ENCODE results near the gene DIAPH3. TPM values are rescaled to one million over a fixed set of nuclear protein-coding genes. Genes with fewer than 3 reads are reported as not detected.

Gene DIAPH3
- total and polyA plus RNA-seq, 7 donors: 0.16 to 3.8 (median 1.1) TPM; not detected in 1

DNA sequence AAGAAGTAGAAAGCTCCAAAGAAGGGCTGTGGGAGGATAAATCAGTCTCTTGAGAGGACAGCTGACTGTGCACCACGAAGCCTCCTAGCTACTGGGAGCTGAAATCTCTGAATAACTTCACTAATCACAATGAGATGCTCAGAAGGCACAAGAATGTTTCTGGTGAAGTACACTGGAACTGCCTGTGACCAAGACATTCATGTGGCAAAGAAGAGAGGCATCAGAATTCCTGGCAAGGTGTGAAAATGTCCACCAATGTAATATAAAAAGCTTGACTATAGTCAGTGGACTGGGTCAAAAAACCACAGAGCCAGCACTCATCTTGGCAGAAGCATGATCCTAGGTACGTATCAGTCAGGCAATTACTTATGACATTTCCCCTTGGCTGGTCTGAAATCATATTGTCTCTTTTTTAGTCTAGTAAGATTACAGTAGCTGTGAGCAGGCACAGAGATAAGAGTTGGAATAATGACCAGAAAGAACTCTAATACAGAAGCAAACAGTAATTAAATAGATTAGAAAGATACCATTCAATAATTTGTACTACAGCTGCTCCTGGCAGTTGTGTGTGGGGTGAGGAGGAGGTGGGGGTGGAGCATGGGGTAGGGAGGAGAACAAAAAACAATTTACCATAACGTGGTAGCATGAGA is 434.7 kb downstream of the DIAPH3 start:
- Histone ChIP-seq H3K36me3 (no peaks in the 10 kb centered on the region), H3K27me3 (no peaks in the 10 kb centered on the region), H3K4me3 (no peak overlapping the region), H3K9me3 (no peaks in the 10 kb centered on the region), H3K4me1 (no peaks in the 10 kb centered on the region), H3K27ac (no peak overlapping the region)
- intact Hi-C loops (cut with DNase I): no loop called here
- TF ChIP-seq, protein P1, sequence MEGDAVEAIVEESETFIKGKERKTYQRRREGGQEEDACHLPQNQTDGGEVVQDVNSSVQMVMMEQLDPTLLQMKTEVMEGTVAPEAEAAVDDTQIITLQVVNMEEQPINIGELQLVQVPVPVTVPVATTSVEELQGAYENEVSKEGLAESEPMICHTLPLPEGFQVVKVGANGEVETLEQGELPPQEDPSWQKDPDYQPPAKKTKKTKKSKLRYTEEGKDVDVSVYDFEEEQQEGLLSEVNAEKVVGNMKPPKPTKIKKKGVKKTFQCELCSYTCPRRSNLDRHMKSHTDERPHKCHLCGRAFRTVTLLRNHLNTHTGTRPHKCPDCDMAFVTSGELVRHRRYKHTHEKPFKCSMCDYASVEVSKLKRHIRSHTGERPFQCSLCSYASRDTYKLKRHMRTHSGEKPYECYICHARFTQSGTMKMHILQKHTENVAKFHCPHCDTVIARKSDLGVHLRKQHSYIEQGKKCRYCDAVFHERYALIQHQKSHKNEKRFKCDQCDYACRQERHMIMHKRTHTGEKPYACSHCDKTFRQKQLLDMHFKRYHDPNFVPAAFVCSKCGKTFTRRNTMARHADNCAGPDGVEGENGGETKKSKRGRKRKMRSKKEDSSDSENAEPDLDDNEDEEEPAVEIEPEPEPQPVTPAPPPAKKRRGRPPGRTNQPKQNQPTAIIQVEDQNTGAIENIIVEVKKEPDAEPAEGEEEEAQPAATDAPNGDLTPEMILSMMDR (IDR thresholded peaks at IDR 0.05): no peak
- no peak for TF ChIP-seq POLR2AphosphoS5 (IDR thresholded peaks at IDR 0.05)
- no peak for TF ChIP-seq EP300 (IDR thresholded peaks at IDR 0.05)
- TF ChIP-seq POLR2A (IDR thresholded peaks at IDR 0.05): no peak
- WGBS, 2 donors: 76 to 88% methylated on average over 3 of the region's 3 CpGs
- DNase-seq: no peak

- Histone ChIP-seq H3K9me3 (no peaks in the 10 kb centered on the region), H3K27ac (no peak overlapping the region), H3K36me3 (no peaks in the 10 kb centered on the region), H3K27me3 (no peaks in the 10 kb centered on the region), H3K4me1 (no peaks in the 10 kb centered on the region), H3K4me3 (no peak overlapping the region)
- TF ChIP-seq EP300 (IDR thresholded peaks at IDR 0.05) (no peak), POLR2AphosphoS5 (IDR thresholded peaks at IDR 0.05) (no peak), POLR2A (IDR thresholded peaks at IDR 0.05) (no peak)
- TF ChIP-seq, protein P1 (IDR thresholded peaks at IDR 0.05): no peak
- DNase-seq: no peak
- WGBS, 2 donors: 77 to 90% methylated on average over 6 of the region's 6 CpGs
- intact Hi-C loops (cut with DNase I): no loop called here
These were observed 441.5 kb downstream of the DIAPH3 start for GRCh38 chr13:59721926-59722910.

- no peak for DNase-seq
These were observed 448.1 kb downstream of the DIAPH3 start for GRCh38 chr13:59715611-59716010.

DNA sequence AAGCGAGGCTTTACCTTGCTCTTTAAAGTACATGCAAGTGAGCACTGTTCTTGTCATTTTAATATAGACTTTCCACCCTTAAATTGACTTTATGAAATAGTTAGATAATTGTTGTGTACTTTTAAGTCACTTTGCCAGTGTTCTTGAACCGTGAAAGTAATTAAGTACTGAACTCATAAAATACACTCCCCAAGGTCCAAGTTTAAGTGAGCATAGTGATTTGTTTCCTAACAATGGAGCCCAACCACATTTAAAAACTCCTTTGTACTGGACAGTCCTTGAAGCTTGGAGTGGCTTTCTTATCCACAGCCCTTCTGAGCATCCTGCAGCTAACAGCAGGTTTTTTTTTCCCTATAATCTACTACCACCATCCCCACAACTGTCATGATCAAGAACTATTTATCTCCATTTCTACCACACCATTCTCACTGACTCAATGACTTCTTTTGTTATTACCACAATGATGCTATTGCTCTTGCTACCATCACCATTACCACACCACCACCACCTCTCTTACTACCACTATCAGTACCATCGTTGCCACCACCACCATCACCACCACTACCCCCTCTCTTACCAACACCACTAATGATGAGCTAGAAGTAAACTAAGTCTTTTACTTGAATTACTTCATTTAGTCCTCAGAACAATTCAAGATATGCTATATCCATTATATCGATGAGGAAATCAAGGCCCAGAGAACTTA is 452.6 kb downstream of the DIAPH3 start:
- Histone ChIP-seq H3K36me3 (no peaks in the 10 kb centered on the region), H3K27me3 (no peaks in the 10 kb centered on the region), H3K27ac (no peak overlapping the region), H3K9me3 (no peaks in the 10 kb centered on the region), H3K4me1 (peaks cover 0 to 16% (median 0%) of the 10 kb centered on the region in 4 donors), H3K4me3 (no peak overlapping the region)
- intact Hi-C loops (cut with DNase I): no loop called here
- no peak for DNase-seq
- no peak for TF ChIP-seq EP300 (IDR thresholded peaks at IDR 0.05)
- TF ChIP-seq, protein P1 (IDR thresholded peaks at IDR 0.05): no peak
- no peak for TF ChIP-seq POLR2AphosphoS5 (IDR thresholded peaks at IDR 0.05)
- TF ChIP-seq POLR2A (IDR thresholded peaks at IDR 0.05): no peak
- WGBS, 2 donors: 73 to 80% methylated on average over 4 of the region's 4 CpGs

More at GRCh38 chr13:59715611-59716010, 448.1 kb downstream of the DIAPH3 start:
- WGBS, 2 donors: 69 to 89% methylated on average over 1 of the region's 1 CpG
- no peaks in the 10 kb centered on the region for H3K9me3 ChIP-seq
- H3K36me3 ChIP-seq: no peaks in the 10 kb centered on the region
- peaks cover 0 to 11% (median 0%) of the 10 kb centered on the region in 4 donors for H3K4me1 ChIP-seq
- no peaks in the 10 kb centered on the region for H3K27me3 ChIP-seq
- intact Hi-C loops (cut with DNase I): no loop called here
- no peak overlapping the region for H3K27ac ChIP-seq
- no peak overlapping the region for H3K4me3 ChIP-seq
- TF ChIP-seq POLR2A (IDR thresholded peaks at IDR 0.05) (no peak), EP300 (IDR thresholded peaks at IDR 0.05) (no peak), POLR2AphosphoS5 (IDR thresholded peaks at IDR 0.05) (no peak)
- TF ChIP-seq, protein P1 (IDR thresholded peaks at IDR 0.05): no peak

All from sigmoid colon (tissue), 7 donors.